T1000 (cell line): Measurements from ENCODE around the gene PROSER2.

ENCODE experiments used
- DNase-seq: peaks from one replicate; lab custom pipeline; 2025; ENCODE audit warnings: mixed read lengths; lab: John Stamatoyannopoulos, UW

Gene PROSER2

DNA sequence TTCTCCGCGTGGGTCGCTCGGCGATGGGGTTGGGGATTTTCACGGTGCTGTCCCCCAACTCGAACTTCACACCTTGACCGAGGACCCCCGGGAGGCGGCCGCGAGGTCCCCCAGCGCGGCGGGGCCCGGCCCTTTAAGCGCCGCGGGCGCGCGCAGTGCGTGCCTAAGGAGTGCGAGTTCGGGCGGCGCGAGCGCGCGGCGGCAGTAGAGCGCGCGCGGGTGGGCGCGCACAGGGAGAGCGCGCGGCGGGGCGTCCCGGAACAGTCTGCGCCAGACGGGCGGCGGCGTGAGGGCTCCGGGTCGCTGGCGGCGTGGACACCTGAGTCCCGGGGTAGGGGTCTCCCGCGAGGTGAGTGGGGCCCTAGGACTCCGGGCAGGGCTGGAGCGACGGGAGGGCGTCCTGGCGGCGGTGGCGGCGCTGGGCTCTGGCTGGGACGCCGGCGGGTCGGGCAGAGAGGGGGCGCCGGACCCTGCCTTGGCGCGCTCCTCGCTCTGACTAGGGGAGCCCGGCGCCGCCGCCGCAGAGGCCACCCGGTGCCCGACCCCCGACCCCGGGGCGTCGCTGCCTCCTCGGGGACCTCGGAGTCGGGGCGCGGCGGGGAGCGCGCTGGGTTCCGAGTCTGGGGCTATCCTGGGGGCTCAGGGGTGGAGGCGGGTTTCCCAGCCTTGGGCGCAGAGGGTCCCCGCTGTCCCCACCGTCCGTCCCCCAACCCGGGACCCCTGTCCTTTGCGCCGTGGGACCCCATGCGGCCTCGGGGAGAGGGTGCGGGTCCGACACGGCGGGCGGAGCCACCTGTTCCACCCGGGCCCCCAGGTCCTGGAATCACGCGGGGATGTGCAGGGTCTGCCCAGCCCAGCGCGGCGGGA is at the start of gene PROSER2:
PROSER2 (plus strand) TSS at position 235 of the 867 bp plus-strand sequence. CDS start 28,722 bp downstream, outside the sequence.
- DNase-seq = no peak

DNA sequence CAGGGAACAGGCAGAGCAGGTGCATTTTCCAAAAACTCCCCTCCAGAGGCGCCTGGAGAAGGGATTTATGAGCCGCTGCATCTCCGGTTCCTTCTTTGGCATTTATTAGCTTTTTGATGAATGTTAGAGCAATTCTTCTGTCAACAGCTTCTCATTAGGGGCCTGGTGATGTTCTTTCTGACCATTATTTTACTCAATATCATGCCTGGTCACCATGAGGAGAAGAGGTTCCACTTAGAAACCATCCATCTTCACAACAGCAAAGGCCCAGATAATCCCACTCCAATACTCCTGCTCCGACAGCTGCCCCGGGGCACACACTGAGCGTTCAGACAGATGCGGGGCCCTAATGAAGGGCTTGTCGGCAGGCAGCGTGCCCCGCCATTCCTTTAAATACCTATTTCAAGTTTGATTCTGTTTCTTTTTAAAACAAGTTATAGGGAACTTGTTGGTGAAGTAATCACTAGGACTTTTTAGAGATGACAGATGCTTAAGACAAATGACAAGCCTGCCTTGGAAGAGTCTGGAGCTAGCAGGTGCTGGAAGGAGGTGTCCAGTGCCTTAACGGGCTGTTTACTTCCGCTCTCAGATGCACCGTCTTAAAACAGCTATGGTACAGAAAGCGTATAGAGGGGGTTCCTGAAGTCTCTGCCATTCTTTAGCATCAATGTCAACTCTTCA is 49.3 kb upstream of the PROSER2 start:
- no peak for DNase-seq

DNA sequence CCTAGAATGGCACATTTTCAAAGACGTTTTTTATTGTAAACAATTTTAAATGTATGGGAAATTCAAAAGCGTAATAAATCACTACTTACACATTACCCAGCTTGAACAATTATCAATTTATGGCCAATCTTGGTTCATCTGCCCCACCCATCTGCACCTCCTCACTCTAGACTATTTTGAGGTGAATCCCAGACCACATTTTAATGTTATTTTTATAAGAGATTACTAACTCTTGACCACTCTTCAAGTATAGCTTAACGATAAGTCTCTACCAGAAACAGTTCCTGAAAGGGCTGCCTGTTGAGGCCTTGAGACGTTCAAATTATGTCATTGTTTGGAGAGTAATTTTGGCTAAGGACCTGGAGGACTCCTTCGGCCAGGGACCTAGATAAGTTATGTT is 47.7 kb upstream of the PROSER2 start:
- no peak for DNase-seq

GRCh38 chr10:11776080-11776479 is 47.1 kb upstream of the PROSER2 start:
- no peak for DNase-seq

GRCh38 chr10:11781114-11781513 is 42.0 kb upstream of the PROSER2 start:
- no peak for DNase-seq

DNA sequence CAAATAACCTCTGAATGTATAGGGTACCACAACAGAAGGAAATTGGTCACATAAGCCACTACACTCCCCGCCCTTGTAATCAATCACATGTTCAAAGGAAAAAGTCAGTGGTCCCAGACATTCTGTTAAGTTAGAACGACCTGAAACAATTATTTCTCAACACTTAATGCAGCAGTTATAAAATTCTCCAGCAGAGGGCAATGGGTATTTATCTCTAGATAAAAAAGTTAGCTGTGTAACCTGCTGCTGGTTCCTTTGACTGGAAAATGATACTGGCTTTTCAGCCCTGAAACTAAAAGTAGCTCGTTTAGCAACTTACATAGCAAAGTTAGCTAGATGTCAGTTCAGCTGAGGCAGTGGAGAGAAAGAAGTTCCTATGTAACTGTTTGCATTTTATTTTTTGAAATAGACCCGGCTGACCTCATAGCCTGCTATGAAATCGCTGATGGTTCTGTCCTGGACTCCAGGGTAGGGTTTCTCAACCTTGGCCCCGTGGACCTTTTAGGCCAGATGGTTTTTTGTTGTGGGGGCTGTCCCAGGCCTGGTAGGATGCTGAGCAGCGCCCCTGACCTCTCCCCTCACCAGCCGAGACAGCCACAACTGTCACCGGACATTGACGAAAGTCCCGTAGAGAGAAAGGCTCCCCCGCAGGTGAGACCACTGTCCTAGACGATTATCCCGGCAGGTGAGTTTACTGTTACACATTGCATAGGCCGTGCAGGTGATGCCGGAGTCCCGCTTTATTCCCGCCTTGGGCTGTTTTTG is 40.2 kb upstream of the PROSER2 start:
- no peak for DNase-seq

DNA sequence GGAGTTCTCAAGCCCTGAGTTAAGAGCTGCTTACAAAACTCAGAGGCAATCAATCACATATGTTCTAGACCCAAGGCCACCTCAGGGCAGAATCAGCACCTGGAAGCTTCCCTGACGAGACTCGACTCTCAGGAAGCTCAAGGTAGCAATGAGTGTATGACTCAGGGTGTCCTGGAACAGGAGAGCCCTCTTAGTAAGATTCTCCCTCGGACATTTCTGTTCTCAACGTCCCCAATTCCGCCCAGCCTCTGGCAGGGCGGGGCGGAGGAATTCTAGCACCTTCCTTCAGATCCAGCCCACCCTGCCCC is 39.6 kb upstream of the PROSER2 start:
- no peak for DNase-seq

DNA sequence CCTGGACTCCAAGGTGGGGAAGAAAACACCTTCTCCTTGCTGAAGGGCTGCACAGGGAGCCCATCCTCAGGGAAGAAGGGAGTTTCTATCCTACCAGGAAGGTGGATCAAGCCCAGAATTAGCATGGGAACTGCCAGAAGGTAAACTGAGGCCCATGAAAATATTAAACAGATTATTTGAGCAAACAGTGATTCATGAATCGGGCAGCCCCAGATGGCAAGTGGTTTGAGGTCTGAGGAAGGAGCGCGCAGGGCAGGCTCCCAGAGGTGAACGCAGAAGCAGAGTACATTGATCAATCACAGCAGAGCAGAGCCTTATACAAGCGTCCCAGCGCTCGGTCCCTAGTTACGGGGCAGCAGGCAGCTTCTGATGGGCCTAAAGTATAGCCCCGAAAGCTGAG is 35.8 kb upstream of the PROSER2 start:
- DNase-seq = no peak

- no peak for DNase-seq
Observed at GRCh38 chr10:11787846-11788245, 35.3 kb upstream of the PROSER2 start.

- no peak for DNase-seq
Observed at GRCh38 chr10:11789306-11789705, 33.9 kb upstream of the PROSER2 start.

GRCh38 chr10:11789956-11790355 is 33.2 kb upstream of the PROSER2 start:
- no peak for DNase-seq

GRCh38 chr10:11793762-11794479 is 29.2 kb upstream of the PROSER2 start:
- peak; percentile 73 for DNase-seq

GRCh38 chr10:11794566-11794965 is 28.6 kb upstream of the PROSER2 start:
- no peak for DNase-seq

DNA sequence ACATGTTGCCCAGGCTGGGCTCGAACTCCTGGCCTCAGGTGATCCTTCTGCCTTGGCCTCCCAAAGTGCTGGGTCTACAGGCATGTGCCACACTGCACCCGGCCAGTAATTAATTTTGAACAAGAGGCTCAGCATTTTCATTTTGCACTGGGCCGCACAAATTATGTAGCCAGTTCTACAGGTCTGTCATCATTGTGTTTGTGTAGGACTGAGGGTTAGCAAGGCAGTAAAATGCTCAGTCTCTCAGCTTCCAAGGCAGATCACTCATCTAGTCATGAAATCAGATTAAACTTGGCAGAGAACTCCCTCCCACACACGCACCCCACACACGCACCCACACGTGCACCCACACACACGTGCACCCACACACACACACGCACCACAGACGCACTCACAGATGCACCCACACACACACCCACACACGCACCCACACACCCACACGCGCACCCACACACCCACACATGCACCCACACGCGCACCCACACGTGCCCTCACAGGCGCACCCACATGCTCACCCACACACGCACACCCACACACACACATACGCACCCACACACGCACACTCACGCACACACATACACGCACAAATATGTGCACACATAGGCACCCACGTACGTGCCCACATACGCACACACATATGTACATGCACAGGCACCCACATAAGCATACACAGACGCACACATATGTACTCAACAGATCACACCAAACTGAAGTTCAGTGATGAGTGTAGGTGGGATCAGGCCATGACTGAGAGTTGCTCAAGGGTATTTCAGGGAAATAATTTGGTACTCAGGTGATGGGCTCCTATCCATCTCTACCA is 27.8 kb upstream of the PROSER2 start:
- no peak for DNase-seq

DNA sequence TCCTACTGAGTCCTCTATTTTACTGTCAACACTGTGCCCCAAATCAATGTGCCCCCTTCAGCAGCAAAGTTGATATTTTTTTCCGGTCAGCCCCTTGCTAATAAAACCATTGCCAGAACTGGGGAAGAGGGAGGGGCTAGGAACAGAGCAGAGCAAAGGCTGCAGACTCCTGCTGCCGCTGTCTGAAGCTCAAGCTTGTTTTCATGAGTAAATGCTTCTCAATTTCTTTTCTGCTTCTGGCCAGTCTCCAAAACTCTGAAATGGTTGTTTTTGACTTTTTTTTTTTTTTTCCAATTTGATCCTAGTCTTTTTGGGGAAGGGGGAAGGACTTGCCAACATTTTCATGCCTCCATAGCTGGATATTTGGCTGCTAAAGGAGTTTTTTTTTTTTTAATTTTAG is 26.7 kb upstream of the PROSER2 start:
- DNase-seq = no peak

GRCh38 chr10:11797281-11797680 is 25.9 kb upstream of the PROSER2 start:
- DNase-seq = no peak

DNA sequence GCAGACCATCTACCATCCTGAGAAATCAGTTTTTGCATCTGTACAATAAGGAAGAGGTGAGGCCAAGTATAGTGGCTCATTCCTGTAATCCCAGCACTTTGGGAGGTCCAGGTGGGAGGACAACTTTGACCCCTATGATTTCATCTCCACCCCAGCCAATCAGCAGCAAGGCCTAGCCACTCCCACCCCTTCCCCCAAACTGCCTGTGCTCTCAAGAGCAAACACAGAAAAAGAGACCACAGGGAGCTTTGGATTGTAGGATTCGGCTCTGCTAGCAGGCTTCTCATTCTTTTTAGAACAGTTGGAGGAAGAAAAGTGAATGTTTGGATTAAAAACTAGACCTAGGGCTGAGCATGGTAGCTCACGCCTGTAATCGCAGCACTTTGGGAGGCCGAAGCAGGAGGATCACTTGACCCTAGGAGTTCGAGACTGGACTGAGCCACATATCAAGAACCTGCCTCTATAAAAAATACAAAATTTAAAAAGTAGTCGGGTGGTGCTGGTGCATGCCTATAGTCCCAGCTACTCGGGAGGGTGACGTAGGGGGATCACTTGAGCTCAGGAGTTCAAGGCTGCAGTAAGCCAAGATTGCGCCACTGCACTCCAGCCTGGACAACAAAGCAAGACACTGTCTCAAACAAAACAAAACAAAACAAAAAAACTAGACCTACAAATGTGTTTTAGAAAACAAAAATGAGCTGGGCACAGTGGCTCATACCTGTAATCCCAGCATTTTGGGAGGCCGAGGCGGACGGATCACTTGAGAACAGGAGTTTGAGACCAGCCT is 25.1 kb upstream of the PROSER2 start:
- no peak for DNase-seq

DNA sequence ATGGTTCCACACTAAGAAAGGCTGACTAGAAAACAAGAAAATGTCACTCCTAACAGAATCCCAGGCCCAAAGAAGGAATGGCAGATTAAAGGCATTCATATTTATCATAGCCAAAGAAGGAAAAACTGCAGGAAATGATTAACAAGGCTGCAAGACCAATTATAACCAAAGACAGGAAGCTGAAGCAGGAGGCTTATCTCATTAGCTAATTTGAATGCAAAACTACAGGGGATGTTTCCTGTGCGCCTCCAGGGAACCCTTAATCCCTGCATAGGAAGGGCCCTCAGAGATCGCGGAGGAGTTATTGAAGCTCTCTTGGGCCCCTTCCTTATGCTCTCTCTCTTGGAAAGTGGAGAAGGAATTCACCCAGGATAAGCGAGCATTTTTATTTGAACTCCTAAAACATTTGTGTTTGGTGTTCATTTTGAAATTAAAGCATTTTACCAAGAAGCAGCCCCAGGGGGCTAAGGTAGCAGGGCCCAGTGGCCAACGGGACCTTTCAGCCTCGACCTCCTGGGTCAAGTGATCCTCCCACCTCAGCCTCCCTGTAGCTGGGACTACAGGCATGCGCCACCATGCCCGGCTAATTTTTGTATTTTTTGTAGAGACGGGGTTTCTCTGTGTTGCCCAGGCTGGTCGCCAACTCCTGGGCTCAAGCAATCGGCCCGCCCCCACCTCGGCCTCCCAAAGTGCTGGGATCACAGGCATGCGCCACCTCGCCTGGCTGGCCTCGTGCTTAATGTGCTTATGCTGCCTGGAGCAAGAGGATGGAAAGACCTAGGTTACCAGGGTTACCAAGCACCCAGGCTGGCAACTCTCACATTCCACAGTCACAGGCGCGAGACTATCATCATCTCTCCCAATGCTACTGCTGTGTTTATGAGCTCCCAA is 24.1 kb upstream of the PROSER2 start:
- DNase-seq = no peak

DNA sequence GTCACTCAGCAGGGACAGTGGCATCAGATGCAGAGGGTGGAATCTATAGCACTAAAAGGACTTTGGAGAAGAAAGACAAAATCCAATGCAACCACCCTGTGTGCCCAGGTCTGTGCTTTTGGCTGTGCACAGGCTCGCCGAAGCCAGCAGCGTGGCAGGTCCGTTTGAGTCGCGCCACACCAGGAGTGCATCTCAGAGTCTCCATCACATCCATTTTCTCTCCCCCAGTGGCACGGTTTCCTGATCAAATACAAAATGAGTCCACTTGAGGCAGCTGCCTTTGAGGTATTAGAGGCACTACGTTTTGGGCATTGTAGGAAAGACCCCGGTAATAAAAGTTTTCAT is 23.4 kb upstream of the PROSER2 start:
- no peak for DNase-seq

DNA sequence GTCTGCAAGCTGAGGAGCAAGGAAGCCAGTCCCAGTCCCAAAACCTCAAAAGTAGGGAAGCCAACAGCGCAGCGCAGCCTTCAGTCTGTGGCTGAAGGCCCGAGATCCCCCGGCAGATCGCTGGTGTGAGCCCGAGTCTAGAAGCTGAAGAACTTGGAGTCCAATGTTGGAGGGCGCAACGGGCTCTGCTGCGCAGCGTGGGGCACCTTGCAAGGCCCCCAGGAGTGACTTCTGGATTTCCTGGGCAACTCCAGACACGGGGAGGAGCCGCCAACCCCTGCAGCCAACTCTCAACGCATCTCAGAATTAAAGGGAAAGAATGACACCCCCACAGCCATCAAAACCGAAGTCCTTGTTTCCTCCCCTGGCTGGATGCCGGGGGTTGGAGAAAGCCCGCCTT is 18.8 kb upstream of the PROSER2 start:
- DNase-seq = no peak
